ENCODE results near the gene TIMM13.

- TF ChIP-seq MEF2A (IDR thresholded peaks at IDR 0.05; ENCODE audit: insufficient read depth, low read depth, low read length) (0 out of 2 replicates have a peak, but pooled peaks have one; percentile 19), CTCF (IDR thresholded peaks at IDR 0.05 in 2 of 3, conservative IDR thresholded peaks at IDR 0.05 in 1 of 3; ENCODE audit: control insufficient read depth in 2 of 3, extremely low read depth in 1 of 3, insufficient read depth in 1 of 3, low read depth in 3 of 3, low read length in 3 of 3) (no peak), E2F4 (IDR thresholded peaks at IDR 0.05; ENCODE audit: low read depth, low read length) (peak; percentile 65; the same call in 1 of the 2 replicates), BCLAF1 (IDR thresholded peaks at IDR 0.05) (no peak), POLR2AphosphoS5 (IDR thresholded peaks at IDR 0.05; ENCODE audit: low read length) (peak; percentile 71; the same call in 1 of the 2 replicates), POLR2A (IDR thresholded peaks at IDR 0.05; ENCODE audit: low read depth, low read length) (peak; percentile 87), GABPA (IDR thresholded peaks at IDR 0.05; ENCODE audit: low read depth) (peak; percentile 88)
These were observed at the start of gene TIMM13 for GRCh38 chr19:2427429-2428320.
